ENCODE measurements around the gene HOXC6.

The HOXC6 gene

GRCh38 chr12:54051874-54052437, 23.7 kb downstream of the HOXC6 start:
- no peaks in the 10 kb centered on the region for H3K9me3 ChIP-seq (ENCODE audit: control insufficient read depth, insufficient read depth, low read depth, low read length)
- H3K36me3 ChIP-seq (ENCODE audit: control insufficient read depth in 2 of 2, insufficient read depth in 1 of 2, low read length in 2 of 2) = peaks cover 4 to 26% of the 10 kb centered on the region in 2 experiments
- peaks cover 68% of the 10 kb centered on the region for H3K4me1 ChIP-seq (ENCODE audit: control insufficient read depth, insufficient read depth, low read length)
- H3K4me3 ChIP-seq (ENCODE audit: low read depth, low read length) = no peak overlapping the region
- ChIA-PET CTCF (interaction anchor here (0.7 to 2.1 kb wide), 7 partner anchors 18 to 327 kb away, joined by 3 to 10 read pairs (median 4); no protein-coding TSS in a partner anchor), POLR2A (interaction anchor here (0.7 to 3.3 kb wide), 5 partner anchors 11 to 426 kb away, joined by 4 to 18 read pairs (median 8); partner anchors contain the start of gene HOXC5)
- H3K27ac ChIP-seq (ENCODE audit: extremely low read depth, low read depth, low read length) = peak overlapping the region; percentile 99
- peak; percentile 59 for TF ChIP-seq ZBTB17 (tag by site-specific recombination; IDR thresholded peaks at IDR 0.05)
- peak; percentile 49; the same call in 1 of the 2 replicates for TF ChIP-seq ZNF146 (tag by site-specific recombination; IDR thresholded peaks at IDR 0.05)
- TF ChIP-seq ZNF175 (tag by site-specific recombination; IDR thresholded peaks at IDR 0.05) = no peak
- no peak for TF ChIP-seq ZNF549 (tag by site-specific recombination; IDR thresholded peaks at IDR 0.05)
- TF ChIP-seq ZNF10 (tag by site-specific recombination; IDR thresholded peaks at IDR 0.05) = peak; percentile 72
- peak; percentile 91 for TF ChIP-seq ZNF18 (tag by site-specific recombination; IDR thresholded peaks at IDR 0.05)
- peak; percentile 92 for TF ChIP-seq KLF10 (tag by site-specific recombination; IDR thresholded peaks at IDR 0.05)
- 0 out of 2 replicates have a peak, but pooled peaks have one; percentile 15 for TF ChIP-seq SCRT1 (tag by site-specific recombination; IDR thresholded peaks at IDR 0.05; ENCODE audit: borderline replicate concordance)
- TF ChIP-seq, protein P1, sequence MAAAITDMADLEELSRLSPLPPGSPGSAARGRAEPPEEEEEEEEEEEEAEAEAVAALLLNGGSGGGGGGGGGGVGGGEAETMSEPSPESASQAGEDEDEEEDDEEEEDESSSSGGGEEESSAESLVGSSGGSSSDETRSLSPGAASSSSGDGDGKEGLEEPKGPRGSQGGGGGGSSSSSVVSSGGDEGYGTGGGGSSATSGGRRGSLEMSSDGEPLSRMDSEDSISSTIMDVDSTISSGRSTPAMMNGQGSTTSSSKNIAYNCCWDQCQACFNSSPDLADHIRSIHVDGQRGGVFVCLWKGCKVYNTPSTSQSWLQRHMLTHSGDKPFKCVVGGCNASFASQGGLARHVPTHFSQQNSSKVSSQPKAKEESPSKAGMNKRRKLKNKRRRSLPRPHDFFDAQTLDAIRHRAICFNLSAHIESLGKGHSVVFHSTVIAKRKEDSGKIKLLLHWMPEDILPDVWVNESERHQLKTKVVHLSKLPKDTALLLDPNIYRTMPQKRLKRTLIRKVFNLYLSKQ (tag by site-specific recombination; IDR thresholded peaks at IDR 0.05; ENCODE audit: borderline replicate concordance) = peak; percentile 43; the same call in 1 of the 2 replicates
- peak; percentile 81 for TF ChIP-seq ZBTB21 (tag by site-specific recombination; IDR thresholded peaks at IDR 0.05)
- TF ChIP-seq ZNF426 (tag by site-specific recombination; IDR thresholded peaks at IDR 0.05) = no peak
- TF ChIP-seq ZFP3 (tag by site-specific recombination; IDR thresholded peaks at IDR 0.05; ENCODE audit: low read depth) = peak; percentile 23; the same call in 1 of the 2 replicates
- TF ChIP-seq ZNF335 (tag by site-specific recombination; conservative IDR thresholded peaks at IDR 0.05) = peak; percentile 96
- TF ChIP-seq ZNF223 (tag by site-specific recombination; IDR thresholded peaks at IDR 0.05) = peak; percentile 86
- no peak for TF ChIP-seq ZNF221 (tag by site-specific recombination; IDR thresholded peaks at IDR 0.05; ENCODE audit: borderline replicate concordance)
- TF ChIP-seq SP2 (tag by site-specific recombination; IDR thresholded peaks at IDR 0.05) = peak; percentile 57
- peak; percentile 78 for TF ChIP-seq KLF16 (tag by site-specific recombination; IDR thresholded peaks at IDR 0.05)
- TF ChIP-seq ZNF449 (tag by site-specific recombination; IDR thresholded peaks at IDR 0.05) = peak; percentile 73
- TF ChIP-seq, protein P2, sequence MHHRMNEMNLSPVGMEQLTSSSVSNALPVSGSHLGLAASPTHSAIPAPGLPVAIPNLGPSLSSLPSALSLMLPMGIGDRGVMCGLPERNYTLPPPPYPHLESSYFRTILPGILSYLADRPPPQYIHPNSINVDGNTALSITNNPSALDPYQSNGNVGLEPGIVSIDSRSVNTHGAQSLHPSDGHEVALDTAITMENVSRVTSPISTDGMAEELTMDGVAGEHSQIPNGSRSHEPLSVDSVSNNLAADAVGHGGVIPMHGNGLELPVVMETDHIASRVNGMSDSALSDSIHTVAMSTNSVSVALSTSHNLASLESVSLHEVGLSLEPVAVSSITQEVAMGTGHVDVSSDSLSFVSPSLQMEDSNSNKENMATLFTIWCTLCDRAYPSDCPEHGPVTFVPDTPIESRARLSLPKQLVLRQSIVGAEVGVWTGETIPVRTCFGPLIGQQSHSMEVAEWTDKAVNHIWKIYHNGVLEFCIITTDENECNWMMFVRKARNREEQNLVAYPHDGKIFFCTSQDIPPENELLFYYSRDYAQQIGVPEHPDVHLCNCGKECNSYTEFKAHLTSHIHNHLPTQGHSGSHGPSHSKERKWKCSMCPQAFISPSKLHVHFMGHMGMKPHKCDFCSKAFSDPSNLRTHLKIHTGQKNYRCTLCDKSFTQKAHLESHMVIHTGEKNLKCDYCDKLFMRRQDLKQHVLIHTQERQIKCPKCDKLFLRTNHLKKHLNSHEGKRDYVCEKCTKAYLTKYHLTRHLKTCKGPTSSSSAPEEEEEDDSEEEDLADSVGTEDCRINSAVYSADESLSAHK (tag by site-specific recombination; IDR thresholded peaks at IDR 0.05) = peak; percentile 97
- no peak for TF ChIP-seq ZNF777 (tag by site-specific recombination; IDR thresholded peaks at IDR 0.05; ENCODE audit: borderline replicate concordance)
- TF ChIP-seq, protein P3, sequence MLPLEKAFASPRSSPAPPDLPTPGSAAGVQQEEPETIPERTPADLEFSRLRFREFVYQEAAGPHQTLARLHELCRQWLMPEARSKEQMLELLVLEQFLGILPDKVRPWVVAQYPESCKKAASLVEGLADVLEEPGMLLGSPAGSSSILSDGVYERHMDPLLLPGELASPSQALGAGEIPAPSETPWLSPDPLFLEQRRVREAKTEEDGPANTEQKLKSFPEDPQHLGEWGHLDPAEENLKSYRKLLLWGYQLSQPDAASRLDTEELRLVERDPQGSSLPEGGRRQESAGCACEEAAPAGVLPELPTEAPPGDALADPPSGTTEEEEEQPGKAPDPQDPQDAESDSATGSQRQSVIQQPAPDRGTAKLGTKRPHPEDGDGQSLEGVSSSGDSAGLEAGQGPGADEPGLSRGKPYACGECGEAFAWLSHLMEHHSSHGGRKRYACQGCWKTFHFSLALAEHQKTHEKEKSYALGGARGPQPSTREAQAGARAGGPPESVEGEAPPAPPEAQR (tag by site-specific recombination; IDR thresholded peaks at IDR 0.05) = peak; percentile 66; the same call in 1 of the 2 replicates
- TF ChIP-seq KLF9 (tag by site-specific recombination; IDR thresholded peaks at IDR 0.05; ENCODE audit: low read depth) = no peak
- peak; percentile 95 for TF ChIP-seq ZNF629 (tag by site-specific recombination; IDR thresholded peaks at IDR 0.05)
- TF ChIP-seq ZNF677 (tag by site-specific recombination; IDR thresholded peaks at IDR 0.05) = no peak
- TF ChIP-seq, protein P4, sequence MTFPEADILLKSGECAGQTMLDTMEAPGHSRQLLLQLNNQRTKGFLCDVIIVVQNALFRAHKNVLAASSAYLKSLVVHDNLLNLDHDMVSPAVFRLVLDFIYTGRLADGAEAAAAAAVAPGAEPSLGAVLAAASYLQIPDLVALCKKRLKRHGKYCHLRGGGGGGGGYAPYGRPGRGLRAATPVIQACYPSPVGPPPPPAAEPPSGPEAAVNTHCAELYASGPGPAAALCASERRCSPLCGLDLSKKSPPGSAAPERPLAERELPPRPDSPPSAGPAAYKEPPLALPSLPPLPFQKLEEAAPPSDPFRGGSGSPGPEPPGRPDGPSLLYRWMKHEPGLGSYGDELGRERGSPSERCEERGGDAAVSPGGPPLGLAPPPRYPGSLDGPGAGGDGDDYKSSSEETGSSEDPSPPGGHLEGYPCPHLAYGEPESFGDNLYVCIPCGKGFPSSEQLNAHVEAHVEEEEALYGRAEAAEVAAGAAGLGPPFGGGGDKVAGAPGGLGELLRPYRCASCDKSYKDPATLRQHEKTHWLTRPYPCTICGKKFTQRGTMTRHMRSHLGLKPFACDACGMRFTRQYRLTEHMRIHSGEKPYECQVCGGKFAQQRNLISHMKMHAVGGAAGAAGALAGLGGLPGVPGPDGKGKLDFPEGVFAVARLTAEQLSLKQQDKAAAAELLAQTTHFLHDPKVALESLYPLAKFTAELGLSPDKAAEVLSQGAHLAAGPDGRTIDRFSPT (tag by site-specific recombination; IDR thresholded peaks at IDR 0.05) = peak; percentile 95
- no peak for TF ChIP-seq ZNF623 (tag by site-specific recombination; IDR thresholded peaks at IDR 0.05)
